OCI-LY3 (cell line): ENCODE results near the gene KCTD2.
"Not testable (repeated sequence)": the region's sequence is repeated elsewhere in the genome, so short reads cannot be mapped to it uniquely, and the experiment has no call there.

Experiments
- H2AFZ ChIP-seq: fragments of 200-600, 300-600 bp; shearing (Covaris generic); 2 replicates; pipeline ENCODE4 v1.6.0; 2014; ENCODE audit warnings: antibody characterized with exemption, low read depth, low read length
- H3K27ac ChIP-seq: fragments of 200-600, 300-600 bp; sonication (generic); 2 replicates; pipeline ENCODE4 v1.5.1; 2014; ENCODE audit warnings: mild to moderate bottlenecking, low read length, moderate library complexity, mixed read lengths
- H3K27me3 ChIP-seq: fragments of 200-600, 300-600 bp; sonication (generic); 2 replicates; pipeline ENCODE4 v1.6.1; 2014; ENCODE audit warnings: low read depth, low read length, mixed read lengths
- H3K36me3 ChIP-seq: fragments of 200-600, 300-600 bp; sonication (generic); replicated peaks from 2 replicates; pipeline ENCODE3; 2014; ENCODE audit warnings: low read depth, low read length, mixed read lengths
- H3K4me1 ChIP-seq: fragments of 300-600, 200-600 bp; sonication (generic); 2 replicates; pipeline ENCODE4 v1.6.1; 2014; ENCODE audit warnings: low read length, mixed read lengths
- H3K4me2 ChIP-seq: fragments of 200-600, 300-600 bp; sonication (generic); 2 replicates; pipeline ENCODE4 v1.6.1; 2014; ENCODE audit warnings: low read length, mixed read lengths
- H3K4me3 ChIP-seq: fragments of 300-600, 200-600 bp; sonication (generic); 2 replicates; pipeline ENCODE4 v1.5.1; 2014; ENCODE audit warnings: antibody characterized with exemption, mild to moderate bottlenecking, low read length, moderate library complexity
- H3K79me2 ChIP-seq: fragments of 300-600, 200-600 bp; shearing (Covaris generic); 2 replicates; pipeline ENCODE4 v1.6.1; 2014; ENCODE audit warnings: mild to moderate bottlenecking, low read length, mixed read lengths
- H3K9ac ChIP-seq: fragments of 300-600, 200-600 bp; shearing (Covaris generic); 2 replicates; pipeline ENCODE4 v1.6.0; 2014; ENCODE audit warnings: mild to moderate bottlenecking, low read length, moderate library complexity
- H3K9me3 ChIP-seq: fragments of 200-600, 300-600 bp; shearing (Covaris generic); 2 replicates; pipeline ENCODE4 v1.6.1; 2014; ENCODE audit warnings: low read length, mixed read lengths; ENCODE audit not compliant: insufficient read depth
- H4K20me1 ChIP-seq: fragments of 200-600, 300-600 bp; sonication (generic); 2 replicates; pipeline ENCODE4 v1.6.1; 2016; ENCODE audit warnings: low read length, mixed read lengths; ENCODE audit not compliant: insufficient read depth
- CTCF ChIP-seq: fragments of 200-600, 300-600 bp; sonication (generic); IDR thresholded peaks from 2 replicates; pipeline ENCODE4 v1.5.1; 2014; ENCODE audit warnings: antibody characterized with exemption, low read length, low read depth
- EZH2phosphoT487 ChIP-seq: fragments of 200-600 bp; shearing (Covaris generic); IDR thresholded peaks from 2 replicates; pipeline ENCODE4 v1.6.1; 2018; ENCODE audit warnings: antibody characterized with exemption, mixed run types, low read depth

Gene KCTD2

GRCh38 chr17:75036643-75037268 is 10.3 kb upstream of the KCTD2 start:
- no peak overlapping the region for H3K4me3 ChIP-seq
- no peak overlapping the region for H3K9ac ChIP-seq
- H3K9me3 ChIP-seq = no peaks in the 10 kb centered on the region
- H3K4me2 ChIP-seq = no peak overlapping the region
- no peaks in the 10 kb centered on the region for H4K20me1 ChIP-seq
- no peaks in the 10 kb centered on the region for H3K27me3 ChIP-seq
- no peak overlapping the region for H2AFZ ChIP-seq
- no peaks in the 10 kb centered on the region for H3K79me2 ChIP-seq
- H3K27ac ChIP-seq = no peak overlapping the region
- TF ChIP-seq EZH2phosphoT487 = no peak
- no peak for TF ChIP-seq CTCF
- peaks cover 16% of the 10 kb centered on the region for H3K36me3 ChIP-seq
- peaks cover 7% of the 10 kb centered on the region for H3K4me1 ChIP-seq

GRCh38 chr17:75039238-75039637 is 7.8 kb upstream of the KCTD2 start:
- peaks cover 16% of the 10 kb centered on the region for H3K36me3 ChIP-seq
- H3K79me2 ChIP-seq = no peaks in the 10 kb centered on the region
- no peak overlapping the region for H3K9ac ChIP-seq
- no peak overlapping the region for H3K4me3 ChIP-seq
- no peak overlapping the region for H3K4me2 ChIP-seq
- H3K9me3 ChIP-seq = no peaks in the 10 kb centered on the region
- no peak overlapping the region for H2AFZ ChIP-seq
- H3K27ac ChIP-seq = no peak overlapping the region
- TF ChIP-seq EZH2phosphoT487 = no peak
- TF ChIP-seq CTCF = no peak
- no peaks in the 10 kb centered on the region for H4K20me1 ChIP-seq
- H3K27me3 ChIP-seq = no peaks in the 10 kb centered on the region
- H3K4me1 ChIP-seq = peaks cover 3% of the 10 kb centered on the region; the same call in 1 of the 2 replicates

GRCh38 chr17:75041656-75042280 is 5.3 kb upstream of the KCTD2 start:
- Histone ChIP-seq H4K20me1 (no peaks in the 10 kb centered on the region), H3K9ac (no peak overlapping the region), H3K27me3 (no peaks in the 10 kb centered on the region), H3K4me1 (peaks cover 4% of the 10 kb centered on the region; the same call in 1 of the 2 replicates), H2AFZ (no peak overlapping the region), H3K36me3 (peaks cover 16% of the 10 kb centered on the region), H3K79me2 (peaks cover 9% of the 10 kb centered on the region), H3K9me3 (no peaks in the 10 kb centered on the region), H3K27ac (no peak overlapping the region), H3K4me2 (no peak overlapping the region), H3K4me3 (no peak overlapping the region)
- TF ChIP-seq CTCF (no peak), EZH2phosphoT487 (no peak)

GRCh38 chr17:75043789-75044188 is 3.2 kb upstream of the KCTD2 start:
- not testable (repeated sequence) for H4K20me1 ChIP-seq, H3K4me3 ChIP-seq, H2AFZ ChIP-seq, H3K27me3 ChIP-seq, H3K27ac ChIP-seq, H3K9me3 ChIP-seq, H3K9ac ChIP-seq, H3K4me2 ChIP-seq
- peaks cover 13% of the 10 kb centered on the region for H3K36me3 ChIP-seq
- peaks cover 17% of the 10 kb centered on the region for H3K79me2 ChIP-seq
- H3K4me1 ChIP-seq = peaks cover 14% of the 10 kb centered on the region
